Measurements from ENCODE around the gene MAPKAPK5.

MAPKAPK5 gene

DNA sequence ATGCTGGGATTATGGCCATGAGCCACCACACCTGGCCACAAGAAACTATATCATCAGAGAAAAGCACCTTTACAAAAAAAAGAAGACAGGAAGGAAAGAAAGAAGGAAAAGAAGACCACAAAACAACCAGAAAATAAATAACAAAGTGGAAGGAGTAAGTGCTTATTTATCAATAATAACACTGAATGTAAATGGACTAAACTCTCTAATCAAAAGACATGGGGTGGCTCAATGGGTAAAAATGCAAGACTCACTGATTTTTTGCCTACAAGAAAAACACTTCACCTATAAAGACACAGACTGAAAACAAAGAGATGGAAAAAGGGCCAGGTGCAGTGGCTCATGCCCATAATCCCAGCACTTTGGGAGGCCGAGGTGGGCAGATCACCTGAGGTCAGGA is 65.7 kb downstream of the MAPKAPK5 start:
- Histone ChIP-seq H3K27ac (ENCODE audit: low read length) (no peak overlapping the region), H4K20me1 (ENCODE audit: insufficient read depth, low read length) (no peaks in the 10 kb centered on the region), H3K79me2 (ENCODE audit: insufficient read depth, low read length) (no peaks in the 10 kb centered on the region), H3K27me3 (ENCODE audit: insufficient read depth, low read length, poor library complexity) (no peaks in the 10 kb centered on the region), H3K4me2 (ENCODE audit: insufficient read depth, low read length) (no peak overlapping the region), H3K9me3 (ENCODE audit: insufficient read depth, low read length, severe bottlenecking) (no peaks in the 10 kb centered on the region), H3K4me3 (ENCODE audit: low read depth in 1 of 2, low read length in 2 of 2) (no peak overlapping the region), H2AFZ (ENCODE audit: low read depth, low read length) (no peak overlapping the region), H3K36me3 (ENCODE audit: insufficient read depth, low read length) (peaks cover 16% of the 10 kb centered on the region), H3K4me1 (ENCODE audit: insufficient read depth, low read length) (no peaks in the 10 kb centered on the region), H3K9ac (ENCODE audit: low read depth, low read length) (no peak overlapping the region)
- ATAC-seq (ENCODE audit: insufficient read depth, low read depth) (no peak), DNase-seq (no peak)
- TF ChIP-seq, protein P1, sequence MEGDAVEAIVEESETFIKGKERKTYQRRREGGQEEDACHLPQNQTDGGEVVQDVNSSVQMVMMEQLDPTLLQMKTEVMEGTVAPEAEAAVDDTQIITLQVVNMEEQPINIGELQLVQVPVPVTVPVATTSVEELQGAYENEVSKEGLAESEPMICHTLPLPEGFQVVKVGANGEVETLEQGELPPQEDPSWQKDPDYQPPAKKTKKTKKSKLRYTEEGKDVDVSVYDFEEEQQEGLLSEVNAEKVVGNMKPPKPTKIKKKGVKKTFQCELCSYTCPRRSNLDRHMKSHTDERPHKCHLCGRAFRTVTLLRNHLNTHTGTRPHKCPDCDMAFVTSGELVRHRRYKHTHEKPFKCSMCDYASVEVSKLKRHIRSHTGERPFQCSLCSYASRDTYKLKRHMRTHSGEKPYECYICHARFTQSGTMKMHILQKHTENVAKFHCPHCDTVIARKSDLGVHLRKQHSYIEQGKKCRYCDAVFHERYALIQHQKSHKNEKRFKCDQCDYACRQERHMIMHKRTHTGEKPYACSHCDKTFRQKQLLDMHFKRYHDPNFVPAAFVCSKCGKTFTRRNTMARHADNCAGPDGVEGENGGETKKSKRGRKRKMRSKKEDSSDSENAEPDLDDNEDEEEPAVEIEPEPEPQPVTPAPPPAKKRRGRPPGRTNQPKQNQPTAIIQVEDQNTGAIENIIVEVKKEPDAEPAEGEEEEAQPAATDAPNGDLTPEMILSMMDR (IDR thresholded peaks at IDR 0.05; ENCODE audit: borderline replicate concordance, extremely low read depth, low read length, poor library complexity, severe bottlenecking) = no peak
- TF ChIP-seq EZH2 (IDR thresholded peaks at IDR 0.05; ENCODE audit: borderline replicate concordance, low read depth, low read length, severe bottlenecking) = no peak

DNA sequence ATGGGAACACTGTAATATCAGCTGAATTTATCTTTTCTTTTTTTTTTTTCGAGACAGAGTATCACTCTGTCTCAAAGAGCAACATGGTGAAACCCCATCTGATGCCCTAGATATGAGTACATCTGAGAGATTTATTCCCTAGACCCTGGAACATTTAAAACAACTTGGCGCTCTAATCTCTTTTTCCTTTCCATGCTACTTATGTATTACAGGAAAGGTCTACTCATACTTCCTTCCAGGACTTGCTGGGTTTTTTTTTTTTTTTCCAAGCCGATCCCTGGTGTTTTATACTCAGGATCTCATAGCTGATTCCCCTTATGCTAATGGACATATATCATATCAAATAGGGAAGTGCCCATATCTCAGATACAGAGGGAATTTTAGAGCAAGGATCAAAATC is 83.1 kb downstream of the MAPKAPK5 start:
- TF ChIP-seq, protein P1 (IDR thresholded peaks at IDR 0.05; ENCODE audit: borderline replicate concordance, extremely low read depth, low read length, poor library complexity, severe bottlenecking) = no peak
- TF ChIP-seq EZH2 (IDR thresholded peaks at IDR 0.05; ENCODE audit: borderline replicate concordance, low read depth, low read length, severe bottlenecking) = no peak
- Histone ChIP-seq H3K9me3 (ENCODE audit: insufficient read depth, low read length, severe bottlenecking) (no peaks in the 10 kb centered on the region), H3K9ac (ENCODE audit: low read depth, low read length) (no peak overlapping the region), H3K4me2 (ENCODE audit: insufficient read depth, low read length) (no peak overlapping the region), H3K4me3 (ENCODE audit: low read depth in 1 of 2, low read length in 2 of 2) (no peak overlapping the region), H2AFZ (ENCODE audit: low read depth, low read length) (no peak overlapping the region), H4K20me1 (ENCODE audit: insufficient read depth, low read length) (no peaks in the 10 kb centered on the region), H3K27me3 (ENCODE audit: insufficient read depth, low read length, poor library complexity) (no peaks in the 10 kb centered on the region), H3K79me2 (ENCODE audit: insufficient read depth, low read length) (no peaks in the 10 kb centered on the region), H3K27ac (ENCODE audit: low read length) (no peak overlapping the region), H3K36me3 (ENCODE audit: insufficient read depth, low read length) (no peaks in the 10 kb centered on the region), H3K4me1 (ENCODE audit: insufficient read depth, low read length) (no peaks in the 10 kb centered on the region)
- no peak for DNase-seq
- no peak for ATAC-seq (ENCODE audit: insufficient read depth, low read depth)

DNA sequence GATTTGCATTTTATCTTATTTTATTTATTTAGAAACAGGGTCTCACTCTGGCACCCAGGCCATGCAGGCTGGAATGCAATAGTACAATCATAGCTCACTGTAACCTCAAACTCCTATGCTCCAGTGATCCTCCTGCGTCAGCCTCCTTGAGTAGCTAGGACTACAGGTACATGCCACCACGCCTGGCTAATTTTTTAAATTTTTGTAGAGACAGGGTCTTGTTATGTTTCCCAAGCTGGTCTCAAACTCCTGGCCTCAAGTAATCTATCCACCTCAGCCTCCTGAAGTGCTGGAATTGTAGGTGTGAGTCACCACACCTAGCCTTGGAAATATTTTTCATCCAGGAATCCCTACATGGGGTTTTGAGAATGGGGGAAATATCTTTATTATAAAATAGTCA is 84.6 kb downstream of the MAPKAPK5 start:
- H3K4me2 ChIP-seq (ENCODE audit: insufficient read depth, low read length) = no peak overlapping the region
- no peak overlapping the region for H3K9ac ChIP-seq (ENCODE audit: low read depth, low read length)
- H3K36me3 ChIP-seq (ENCODE audit: insufficient read depth, low read length) = no peaks in the 10 kb centered on the region
- no peaks in the 10 kb centered on the region for H3K9me3 ChIP-seq (ENCODE audit: insufficient read depth, low read length, severe bottlenecking)
- H3K4me1 ChIP-seq (ENCODE audit: insufficient read depth, low read length) = no peaks in the 10 kb centered on the region
- no peak overlapping the region for H3K27ac ChIP-seq (ENCODE audit: low read length)
- H3K79me2 ChIP-seq (ENCODE audit: insufficient read depth, low read length) = no peaks in the 10 kb centered on the region
- no peaks in the 10 kb centered on the region for H3K27me3 ChIP-seq (ENCODE audit: insufficient read depth, low read length, poor library complexity)
- H2AFZ ChIP-seq (ENCODE audit: low read depth, low read length) = no peak overlapping the region
- no peak for TF ChIP-seq EZH2 (IDR thresholded peaks at IDR 0.05; ENCODE audit: borderline replicate concordance, low read depth, low read length, severe bottlenecking)
- TF ChIP-seq, protein P1 (IDR thresholded peaks at IDR 0.05; ENCODE audit: borderline replicate concordance, extremely low read depth, low read length, poor library complexity, severe bottlenecking) = no peak
- DNase-seq = no peak
- no peak overlapping the region for H3K4me3 ChIP-seq (ENCODE audit: low read depth in 1 of 2, low read length in 2 of 2)
- no peak for ATAC-seq (ENCODE audit: insufficient read depth, low read depth)
- no peaks in the 10 kb centered on the region for H4K20me1 ChIP-seq (ENCODE audit: insufficient read depth, low read length)

DNA sequence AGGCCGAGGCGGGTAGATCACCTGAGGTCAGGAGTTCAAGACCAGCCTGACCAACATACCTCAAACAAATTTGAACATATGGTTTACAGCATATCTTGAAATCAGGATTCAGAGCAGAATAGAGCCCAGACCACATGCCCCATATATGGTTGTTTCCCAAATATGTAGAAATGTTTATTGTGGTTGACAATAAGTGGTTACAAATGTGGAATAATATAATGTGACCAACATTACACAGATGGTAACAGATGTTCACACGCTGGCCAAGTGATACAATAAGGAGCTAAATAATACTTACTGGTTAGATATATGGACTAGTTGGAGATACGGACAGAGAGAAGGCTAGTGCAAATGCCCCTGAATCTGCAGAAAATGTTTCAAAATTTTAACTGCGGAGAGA is 85.3 kb downstream of the MAPKAPK5 start:
- TF ChIP-seq, protein P1 (IDR thresholded peaks at IDR 0.05; ENCODE audit: borderline replicate concordance, extremely low read depth, low read length, poor library complexity, severe bottlenecking) = no peak
- TF ChIP-seq EZH2 (IDR thresholded peaks at IDR 0.05; ENCODE audit: borderline replicate concordance, low read depth, low read length, severe bottlenecking) = no peak
- Histone ChIP-seq H3K27me3 (ENCODE audit: insufficient read depth, low read length, poor library complexity) (no peaks in the 10 kb centered on the region), H3K79me2 (ENCODE audit: insufficient read depth, low read length) (no peaks in the 10 kb centered on the region), H3K4me1 (ENCODE audit: insufficient read depth, low read length) (no peaks in the 10 kb centered on the region), H3K36me3 (ENCODE audit: insufficient read depth, low read length) (no peaks in the 10 kb centered on the region), H3K4me3 (ENCODE audit: low read depth in 1 of 2, low read length in 2 of 2) (no peak overlapping the region), H3K27ac (ENCODE audit: low read length) (no peak overlapping the region), H3K9me3 (ENCODE audit: insufficient read depth, low read length, severe bottlenecking) (no peaks in the 10 kb centered on the region), H2AFZ (ENCODE audit: low read depth, low read length) (no peak overlapping the region), H4K20me1 (ENCODE audit: insufficient read depth, low read length) (no peaks in the 10 kb centered on the region), H3K9ac (ENCODE audit: low read depth, low read length) (no peak overlapping the region), H3K4me2 (ENCODE audit: insufficient read depth, low read length) (no peak overlapping the region)
- ATAC-seq (ENCODE audit: insufficient read depth, low read depth) (no peak), DNase-seq (no peak)

Data from DND-41 (cell line).